ENCODE measurements around the gene CCDC89. TPM values are rescaled to one million over a fixed set of nuclear protein-coding genes. Genes with fewer than 3 reads are reported as not detected.

The CCDC89 gene
- total and polyA plus RNA-seq, 2 of the 13 experiments (the other 11 are each of a cell fraction or from before 2014, with no cell fraction given): 0.13 to 0.38 TPM

GRCh38 chr11:85685820-85686459 lies at the start of gene CCDC89 (continued):
- TF ChIP-seq PTBP1 (IDR thresholded peaks at IDR 0.05; ENCODE audit: low read depth, low read length, poor library complexity, severe bottlenecking) (no peak), ZMYM4 (CRISPR knock-in tag; IDR thresholded peaks at IDR 0.05) (peak; percentile 47; the same call in 1 of the 2 replicates)

DNA sequence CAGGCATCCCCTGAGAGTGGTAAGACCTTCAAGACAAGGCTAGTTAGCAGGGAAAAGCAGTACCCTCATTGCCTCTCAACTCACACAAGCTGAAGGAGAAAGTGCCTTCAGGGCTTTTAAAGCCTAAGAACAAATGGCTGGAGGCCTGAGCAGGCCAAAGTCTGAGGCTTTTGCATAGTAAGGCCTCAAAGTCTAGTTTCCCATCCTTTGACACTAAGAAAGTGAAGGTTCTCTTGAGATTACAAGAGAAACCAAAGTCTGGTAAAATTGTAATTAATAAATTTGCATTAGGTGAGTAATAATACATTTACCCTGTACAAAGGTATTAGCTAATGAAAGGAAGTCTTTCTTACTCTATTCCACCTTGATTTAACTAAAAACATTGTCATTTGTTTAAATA lies 47.0 kb upstream of the CCDC89 start:
- H3K4me1 ChIP-seq (ENCODE audit: insufficient read depth, low read length): no peaks in the 10 kb centered on the region
- H3K4me3 ChIP-seq (replicated peaks in 1 of 3; ENCODE audit: insufficient read depth in 1 of 3, low read depth in 2 of 3, low read length in 3 of 3): no peak overlapping the region
- H3K4me2 ChIP-seq (ENCODE audit: low read depth, low read length): no peak overlapping the region
- BruUV-seq (replicated peaks): no TSS peak
- H3K9ac ChIP-seq (ENCODE audit: insufficient read depth, low read depth, low read length): no peak overlapping the region
- FAIRE-seq (no peak), ATAC-seq (no peak), DNase-seq (ENCODE audit: low spot score) (no peak)
- TF ChIP-seq RAD51 (IDR thresholded peaks at IDR 0.05; ENCODE audit: borderline replicate concordance) (no peak), PLRG1 (conservative IDR thresholded peaks at IDR 0.05) (no peak), ZSCAN25 (CRISPR knock-in tag; IDR thresholded peaks at IDR 0.05) (no peak), ZNF235 (CRISPR knock-in tag; IDR thresholded peaks at IDR 0.05; ENCODE audit: borderline replicate concordance) (no peak), CENPT (CRISPR knock-in tag; IDR thresholded peaks at IDR 0.05; ENCODE audit: low read depth) (no peak), ZNF879 (CRISPR knock-in tag; IDR thresholded peaks at IDR 0.05) (no peak), NR2F1 (CRISPR knock-in tag; IDR thresholded peaks at IDR 0.05) (no peak), ZBTB46 (CRISPR knock-in tag; IDR thresholded peaks at IDR 0.05; ENCODE audit: borderline replicate concordance) (no peak), GMEB1 (CRISPR knock-in tag; IDR thresholded peaks at IDR 0.05; ENCODE audit: borderline replicate concordance) (no peak), TCF7 (IDR thresholded peaks at IDR 0.05; ENCODE audit: low read depth) (no peak)
- TF ChIP-seq, protein P1, sequence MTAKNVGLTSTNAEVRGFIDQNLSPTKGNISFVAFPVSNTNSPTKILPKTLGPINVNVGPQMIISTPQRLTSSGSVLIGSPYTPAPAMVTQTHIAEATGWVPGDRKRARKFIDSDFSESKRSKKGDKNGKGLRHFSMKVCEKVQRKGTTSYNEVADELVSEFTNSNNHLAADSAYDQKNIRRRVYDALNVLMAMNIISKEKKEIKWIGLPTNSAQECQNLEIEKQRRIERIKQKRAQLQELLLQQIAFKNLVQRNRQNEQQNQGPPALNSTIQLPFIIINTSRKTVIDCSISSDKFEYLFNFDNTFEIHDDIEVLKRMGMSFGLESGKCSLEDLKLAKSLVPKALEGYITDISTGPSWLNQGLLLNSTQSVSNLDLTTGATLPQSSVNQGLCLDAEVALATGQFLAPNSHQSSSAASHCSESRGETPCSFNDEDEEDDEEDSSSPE (CRISPR knock-in tag; IDR thresholded peaks at IDR 0.05): no peak
- ChIA-PET CTCF (ENCODE audit: low intra/inter-chr PET ratio, low total read pairs) (no interaction called here), POLR2A (no interaction called here)
- no peaks in the 10 kb centered on the region for H3K9me3 ChIP-seq (ENCODE audit: low read length)
- no peak overlapping the region for H2AFZ ChIP-seq (ENCODE audit: low read length)
- H3K79me2 ChIP-seq (ENCODE audit: insufficient read depth, low read length): no peaks in the 10 kb centered on the region
- H3K36me3 ChIP-seq (replicated peaks in 1 of 2; ENCODE audit: control insufficient read depth in 1 of 2, insufficient read depth in 2 of 2, low read length in 2 of 2): no peaks in the 10 kb centered on the region
- H3K27me3 ChIP-seq (ENCODE audit: control insufficient read depth in 1 of 2, insufficient read depth in 2 of 2, low read length in 2 of 2): no peaks in the 10 kb centered on the region
- in situ Hi-C loops (cut with HindIII; ENCODE audit: extremely low pct_ligation_motif_present, low pct_unique_long_range_greater_than_20kb) (no loop called here), intact Hi-C loops (cut with micrococcal nuclease; ENCODE audit: unreplicated experiment) (no loop called here)
- no peak overlapping the region for H3K27ac ChIP-seq (ENCODE audit: extremely low read length, insufficient read depth, low read length)
- no peaks in the 10 kb centered on the region for H4K20me1 ChIP-seq (ENCODE audit: insufficient read depth, low read length)

All from HepG2 (cell line).